HepG2 (cell line): ENCODE measurements around the gene LINC00237. TPM values are rescaled to one million over a fixed set of nuclear protein-coding genes. Genes with fewer than 3 reads are reported as not detected.

Source experiments
- CSRNP2 ChIP-seq: sonication (generic); formaldehyde crosslinking; conservative IDR thresholded peaks from 2 replicates; pipeline ENCODE4 v1.8.0; 2022; ENCODE audit warnings: low read depth, missing genetic modification reagents
- DMTF1 ChIP-seq: sonication (generic); formaldehyde crosslinking; IDR thresholded peaks from 2 replicates; pipeline ENCODE4 v1.4.0; 2020; ENCODE audit warnings: mild to moderate bottlenecking, missing genetic modification reagents
- DPF2 ChIP-seq: sonication (generic); formaldehyde crosslinking; IDR thresholded peaks from 2 replicates; pipeline ENCODE4 v1.4.0; 2020; ENCODE audit warnings: mild to moderate bottlenecking, low read depth, missing genetic modification reagents, borderline replicate concordance
- EED ChIP-seq: sonication (generic); formaldehyde crosslinking; IDR thresholded peaks from 2 replicates; pipeline ENCODE4 v1.5.0; 2020; ENCODE audit warnings: mild to moderate bottlenecking, missing genetic modification reagents
- GFI1 ChIP-seq: sonication (generic); formaldehyde crosslinking; IDR thresholded peaks from 2 replicates; pipeline ENCODE4 v1.5.0; 2020; ENCODE audit warnings: missing genetic modification reagents, mild to moderate bottlenecking, borderline replicate concordance
- HNF4G ChIP-seq, 2 experiments: sonication (generic) in 1 of 2; formaldehyde crosslinking in 1 of 2; IDR thresholded peaks; 2 replicates each; pipeline versions ENCODE4 v1.4.0 to v1.6.1; 2011 to 2020; ENCODE audit warnings: borderline replicate concordance in 2 of 2, low read depth in 2 of 2, mild to moderate bottlenecking in 2 of 2, low read length in 1 of 2, missing genetic modification reagents in 1 of 2, moderate library complexity in 1 of 2
- IKZF1 ChIP-seq: fragments of 450-650 bp; IDR thresholded peaks from 2 replicates; pipeline ENCODE4 v1.7.1; 2016
- NFE2L2 ChIP-seq: fragments of 150-350 bp; IDR thresholded peaks from 2 replicates; pipeline ENCODE4 v1.6.1; 2014; ENCODE audit warnings: low read length
- PAX8 ChIP-seq: sonication (generic); formaldehyde crosslinking; IDR thresholded peaks from 2 replicates; pipeline ENCODE4 v1.8.0; 2022; ENCODE audit warnings: mild to moderate bottlenecking, missing genetic modification reagents, borderline replicate concordance
- RFX5 ChIP-seq: IDR thresholded peaks from 2 replicates; pipeline ENCODE4 v1.6.1; 2011; ENCODE audit warnings: low read depth, low read length, improper control_type of control experiment
- SNAI1 ChIP-seq: sonication (generic); formaldehyde crosslinking; IDR thresholded peaks from 2 replicates; pipeline ENCODE4 v1.5.0; 2020; ENCODE audit warnings: mild to moderate bottlenecking, missing genetic modification reagents, borderline replicate concordance
- SNAPC2 ChIP-seq: sonication (generic); formaldehyde crosslinking; IDR thresholded peaks from 2 replicates; pipeline ENCODE4 v1.8.1; 2022; ENCODE audit warnings: mild to moderate bottlenecking, missing genetic modification reagents
- TEAD3 ChIP-seq: optimal IDR thresholded peaks from 2 replicates; pipeline ENCODE3; 2016; ENCODE audit warnings: borderline replicate concordance
- ZFX ChIP-seq: sonication (generic); formaldehyde crosslinking; IDR thresholded peaks from 2 replicates; pipeline ENCODE4 v1.4.0; 2020; ENCODE audit warnings: mild to moderate bottlenecking, low read depth, missing genetic modification reagents, moderate library complexity
- ZNF646 ChIP-seq: sonication (generic); formaldehyde crosslinking; IDR thresholded peaks from 2 replicates; pipeline ENCODE4 v1.9.0; 2021; ENCODE audit warnings: mild to moderate bottlenecking, missing genetic modification reagents
- ZNF749 ChIP-seq: sonication (generic); formaldehyde crosslinking; IDR thresholded peaks from 2 replicates; pipeline ENCODE4 v1.8.0; 2022; ENCODE audit warnings: mild to moderate bottlenecking, missing genetic modification reagents, moderate library complexity, borderline replicate concordance
- ZNF770 ChIP-seq: sonication (generic); formaldehyde crosslinking; IDR thresholded peaks from 2 replicates; pipeline ENCODE4 v1.5.0; 2020; ENCODE audit warnings: mild to moderate bottlenecking, missing genetic modification reagents
- polyA plus RNA-seq, 8 experiments: library from polyadenylated mRNA; depleted of rRNA in 3 of 8; stranded (reverse) in 7 of 8; unstranded in 1 of 8; fragments of >200 nt; fragmentation: Illumina TruSeq in 4 of 8; extraction: Trizol in 4 of 8; gene quantifications; 2 replicates each; pipeline versions ENCODE4 v1.2.1 to v1.2.3, GENCODE V29; 2011 to 2016; ENCODE audit warnings: low read depth in 4 of 8, missing spikeins in 1 of 8, mixed read lengths in 1 of 8; ENCODE audit not compliant: insufficient read depth in 1 of 8
- total RNA-seq, 5 experiments: library from RNA; depleted of rRNA; stranded (reverse); fragments of >200 nt; fragmentation: Illumina TruSeq; extraction: Trizol; gene quantifications; 2 replicates each; pipeline ENCODE4 v1.2.3, GENCODE V29; 2016; ENCODE audit warnings: low read depth in 1 of 5

The LINC00237 gene
- total and polyA plus RNA-seq, 2 of the 13 experiments (the other 11 are each of a cell fraction or from before 2014, with no cell fraction given): not detected

GRCh38 chr20:21077809-21078345 lies 28.3 kb downstream of the LINC00237 start (continued):
- TF ChIP-seq EED (CRISPR knock-in tag) (no peak), ZNF646 (CRISPR knock-in tag) (peak; percentile 86; the same call in 1 of the 2 replicates), SNAI1 (CRISPR knock-in tag) (no peak), TEAD3 (CRISPR knock-in tag) (peak; percentile 69), GFI1 (CRISPR knock-in tag) (peak; percentile 65), IKZF1 (no peak), CSRNP2 (CRISPR knock-in tag) (no peak), ZFX (CRISPR knock-in tag) (no peak), ZNF749 (CRISPR knock-in tag) (no peak), NFE2L2 (peak; percentile 16; the same call in 1 of the 2 replicates), PAX8 (no peak), DMTF1 (CRISPR knock-in tag) (no peak), SNAPC2 (CRISPR knock-in tag) (no peak), ZNF770 (CRISPR knock-in tag) (no peak), DPF2 (CRISPR knock-in tag) (peak; percentile 77), RFX5 (no peak), HNF4G (IDR thresholded peaks at IDR 0.05; ENCODE audit: borderline replicate concordance, low read depth, low read length) (0 out of 2 replicates have a peak, but pooled peaks have one; percentile 10), HNF4G (CRISPR knock-in tag; IDR thresholded peaks at IDR 0.05; ENCODE audit: borderline replicate concordance, low read depth) (no peak)
